Measurements from ENCODE around the gene NIT1. TPM values are rescaled to one million over a fixed set of nuclear protein-coding genes. Genes with fewer than 3 reads are reported as not detected.

Gene NIT1
- total RNA-seq, 1 donor from 2014 or later: 47.5 TPM

GRCh38 chr1:161119092-161119903, 1.4 kb downstream of the NIT1 start:
- H3K4me3 Mint-ChIP-seq: peak overlapping the region; percentile 95
- no peak for DNase-seq (ENCODE audit: extremely low spot score, unreplicated experiment)
- no peaks in the 10 kb centered on the region for H3K9me3 Mint-ChIP-seq
- peak; percentile 54 for TF ChIP-seq CTCF (conservative IDR thresholded peaks at IDR 0.05)
- H3K27me3 Mint-ChIP-seq: no peaks in the 10 kb centered on the region
- H3K36me3 Mint-ChIP-seq: peaks cover 24% of the 10 kb centered on the region
- peak overlapping the region; percentile 94 for H3K27ac Mint-ChIP-seq
- H3K4me1 Mint-ChIP-seq (ENCODE audit: unreplicated experiment): peaks cover 30% of the 10 kb centered on the region

- Mint-ChIP-seq H3K27ac (no peak overlapping the region), H3K27me3 (no peaks in the 10 kb centered on the region), H3K9me3 (no peaks in the 10 kb centered on the region), H3K36me3 (peaks cover 26% of the 10 kb centered on the region), H3K4me1 (ENCODE audit: unreplicated experiment) (peaks cover 25% of the 10 kb centered on the region), H3K4me3 (no peak overlapping the region)
- no peak for DNase-seq (ENCODE audit: extremely low spot score, unreplicated experiment)
- TF ChIP-seq CTCF (conservative IDR thresholded peaks at IDR 0.05): no peak
These were observed 3.2 kb downstream of the NIT1 start for GRCh38 chr1:161121042-161121650.

- Mint-ChIP-seq H3K9me3 (no peaks in the 10 kb centered on the region), H3K36me3 (peaks cover 30% of the 10 kb centered on the region), H3K4me1 (ENCODE audit: unreplicated experiment) (peaks cover 21% of the 10 kb centered on the region), H3K4me3 (no peak overlapping the region), H3K27me3 (no peaks in the 10 kb centered on the region), H3K27ac (no peak overlapping the region)
- TF ChIP-seq CTCF (conservative IDR thresholded peaks at IDR 0.05): no peak
- DNase-seq (ENCODE audit: extremely low spot score, unreplicated experiment): no peak
These were observed 3.9 kb downstream of the NIT1 start for GRCh38 chr1:161121834-161122233.

- Mint-ChIP-seq H3K4me1 (ENCODE audit: unreplicated experiment) (peaks cover 18% of the 10 kb centered on the region), H3K36me3 (peaks cover 41% of the 10 kb centered on the region), H3K27ac (no peak overlapping the region), H3K4me3 (no peak overlapping the region), H3K9me3 (no peaks in the 10 kb centered on the region), H3K27me3 (no peaks in the 10 kb centered on the region)
- no peak for TF ChIP-seq CTCF (conservative IDR thresholded peaks at IDR 0.05)
- DNase-seq (ENCODE audit: extremely low spot score, unreplicated experiment): no peak
These were observed 5.1 kb downstream of the NIT1 start for GRCh38 chr1:161122967-161123366.

GRCh38 chr1:161127649-161128048, 9.7 kb downstream of the NIT1 start:
- Mint-ChIP-seq H3K36me3 (peaks cover 37% of the 10 kb centered on the region), H3K4me1 (ENCODE audit: unreplicated experiment) (peaks cover 22% of the 10 kb centered on the region), H3K27ac (no peak overlapping the region), H3K9me3 (no peaks in the 10 kb centered on the region), H3K27me3 (no peaks in the 10 kb centered on the region), H3K4me3 (no peak overlapping the region)
- TF ChIP-seq CTCF (conservative IDR thresholded peaks at IDR 0.05): no peak
- no peak for DNase-seq (ENCODE audit: extremely low spot score, unreplicated experiment)

Measured in type B pancreatic cell (in vitro differentiated cells).